ENCODE results near the gene RNF146.
"Not testable (repeated sequence)": the region's sequence is repeated elsewhere in the genome, so short reads cannot be mapped to it uniquely, and the experiment has no call there.

RNF146 gene

DNA sequence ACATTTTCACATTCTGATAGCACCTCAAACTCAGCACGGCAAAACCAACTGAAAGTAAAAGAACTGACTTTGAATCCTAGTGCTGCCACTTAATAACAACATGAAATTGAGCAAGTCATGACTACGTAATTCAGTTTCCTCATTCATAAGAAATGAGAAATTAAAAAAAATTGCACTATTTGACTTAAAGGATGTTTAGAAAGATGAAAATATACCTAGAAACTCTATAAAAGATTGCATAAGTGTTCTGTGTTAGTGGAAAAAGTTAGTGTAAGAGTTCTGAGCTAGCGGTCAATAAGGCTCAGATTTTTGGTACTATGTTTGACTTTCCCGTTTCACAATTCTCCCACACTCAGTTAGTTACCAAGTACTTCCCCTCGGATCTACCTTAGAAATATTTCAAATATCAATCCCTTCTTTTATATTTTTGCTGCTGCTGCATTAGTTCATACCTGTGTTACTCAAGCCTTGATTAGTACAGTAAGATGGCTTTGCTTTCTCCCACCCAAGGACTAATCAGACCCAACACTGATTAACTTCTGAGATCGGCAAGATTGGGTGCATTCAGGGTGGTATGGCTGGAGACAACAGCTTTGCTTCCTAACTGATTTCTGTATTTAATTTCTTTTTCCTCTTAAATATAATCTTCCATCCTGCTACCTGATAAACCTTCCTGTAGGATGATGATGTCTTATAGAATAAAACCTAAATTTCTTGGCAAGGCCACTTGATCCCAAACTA is 50.9 kb downstream of the RNF146 start:
- H3K79me2 ChIP-seq (ENCODE audit: low read length), result no peaks in the 10 kb centered on the region
- no peaks in the 10 kb centered on the region for H3K9me2 ChIP-seq (replicated peaks; ENCODE audit: insufficient read depth, low read length)
- H3K4me1 ChIP-seq (ENCODE audit: low read length), result no peaks in the 10 kb centered on the region
- H3K4me3 ChIP-seq (ENCODE audit: low read length), result no peak overlapping the region
- no peak overlapping the region for H2AFZ ChIP-seq (ENCODE audit: low read length)
- no peak overlapping the region for H3K27ac ChIP-seq (ENCODE audit: low read length)
- no peak for DNase-seq
- no peaks in the 10 kb centered on the region for H3K27me3 ChIP-seq (replicated peaks; ENCODE audit: insufficient read depth, low read length)
- no peaks in the 10 kb centered on the region for H4K20me1 ChIP-seq (ENCODE audit: insufficient read depth, low read length)
- H3F3A ChIP-seq (ENCODE audit: insufficient read depth, low read length), result no peaks in the 10 kb centered on the region
- H3K36me3 ChIP-seq (replicated peaks; ENCODE audit: insufficient read depth, low read length), result no peaks in the 10 kb centered on the region; the same call in none of the 2 replicates
- TF ChIP-seq, protein P1, sequence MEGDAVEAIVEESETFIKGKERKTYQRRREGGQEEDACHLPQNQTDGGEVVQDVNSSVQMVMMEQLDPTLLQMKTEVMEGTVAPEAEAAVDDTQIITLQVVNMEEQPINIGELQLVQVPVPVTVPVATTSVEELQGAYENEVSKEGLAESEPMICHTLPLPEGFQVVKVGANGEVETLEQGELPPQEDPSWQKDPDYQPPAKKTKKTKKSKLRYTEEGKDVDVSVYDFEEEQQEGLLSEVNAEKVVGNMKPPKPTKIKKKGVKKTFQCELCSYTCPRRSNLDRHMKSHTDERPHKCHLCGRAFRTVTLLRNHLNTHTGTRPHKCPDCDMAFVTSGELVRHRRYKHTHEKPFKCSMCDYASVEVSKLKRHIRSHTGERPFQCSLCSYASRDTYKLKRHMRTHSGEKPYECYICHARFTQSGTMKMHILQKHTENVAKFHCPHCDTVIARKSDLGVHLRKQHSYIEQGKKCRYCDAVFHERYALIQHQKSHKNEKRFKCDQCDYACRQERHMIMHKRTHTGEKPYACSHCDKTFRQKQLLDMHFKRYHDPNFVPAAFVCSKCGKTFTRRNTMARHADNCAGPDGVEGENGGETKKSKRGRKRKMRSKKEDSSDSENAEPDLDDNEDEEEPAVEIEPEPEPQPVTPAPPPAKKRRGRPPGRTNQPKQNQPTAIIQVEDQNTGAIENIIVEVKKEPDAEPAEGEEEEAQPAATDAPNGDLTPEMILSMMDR (IDR thresholded peaks at IDR 0.05; ENCODE audit: low read length), result no peak
- TF ChIP-seq EZH2phosphoT487 (IDR thresholded peaks at IDR 0.05; ENCODE audit: low read length) (no peak), EZH2 (optimal IDR thresholded peaks at IDR 0.05; ENCODE audit: low read depth, low read length) (no peak)
- no peaks in the 10 kb centered on the region for H3K9me3 ChIP-seq (replicated peaks; ENCODE audit: insufficient read depth, low read length)
- H3K4me2 ChIP-seq (ENCODE audit: low read depth, low read length), result no peak overlapping the region
- H3K9ac ChIP-seq (ENCODE audit: low read length), result no peak overlapping the region

DNA sequence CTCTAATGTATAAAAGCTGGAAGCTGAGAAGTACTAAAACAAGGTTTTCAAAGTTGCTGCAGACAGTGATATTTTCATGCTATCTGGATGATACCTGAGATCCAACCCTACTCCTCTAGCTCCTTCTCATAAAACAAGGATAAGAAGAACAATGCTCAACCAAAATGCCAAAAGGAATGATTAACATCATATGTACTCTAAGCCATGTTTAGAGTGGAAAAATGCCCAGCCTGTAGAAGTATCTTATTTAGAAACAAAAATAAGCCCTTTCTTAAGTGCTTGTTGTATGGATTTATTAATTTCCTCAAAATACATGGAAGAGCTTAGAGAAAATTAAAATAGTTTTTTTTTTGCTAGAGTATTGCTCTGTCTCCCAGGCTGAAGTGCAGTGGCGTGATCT is 53.0 kb downstream of the RNF146 start:
- Histone ChIP-seq H3K27me3 (replicated peaks; ENCODE audit: insufficient read depth, low read length) (no peaks in the 10 kb centered on the region), H3K9me3 (replicated peaks; ENCODE audit: insufficient read depth, low read length) (no peaks in the 10 kb centered on the region), H3K4me2 (ENCODE audit: low read depth, low read length) (no peak overlapping the region), H4K20me1 (ENCODE audit: insufficient read depth, low read length) (no peaks in the 10 kb centered on the region), H3K27ac (ENCODE audit: low read length) (no peak overlapping the region), H3K4me1 (ENCODE audit: low read length) (no peaks in the 10 kb centered on the region), H3K9ac (ENCODE audit: low read length) (no peak overlapping the region), H3K4me3 (ENCODE audit: low read length) (no peak overlapping the region), H3K79me2 (ENCODE audit: low read length) (no peaks in the 10 kb centered on the region), H3K9me2 (replicated peaks; ENCODE audit: insufficient read depth, low read length) (no peaks in the 10 kb centered on the region), H2AFZ (ENCODE audit: low read length) (no peak overlapping the region), H3F3A (ENCODE audit: insufficient read depth, low read length) (no peaks in the 10 kb centered on the region), H3K36me3 (replicated peaks; ENCODE audit: insufficient read depth, low read length) (no peaks in the 10 kb centered on the region; the same call in none of the 2 replicates)
- DNase-seq, result no peak
- TF ChIP-seq EZH2phosphoT487 (IDR thresholded peaks at IDR 0.05; ENCODE audit: low read length) (no peak), EZH2 (optimal IDR thresholded peaks at IDR 0.05; ENCODE audit: low read depth, low read length) (no peak)
- TF ChIP-seq, protein P1 (IDR thresholded peaks at IDR 0.05; ENCODE audit: low read length), result no peak

DNA sequence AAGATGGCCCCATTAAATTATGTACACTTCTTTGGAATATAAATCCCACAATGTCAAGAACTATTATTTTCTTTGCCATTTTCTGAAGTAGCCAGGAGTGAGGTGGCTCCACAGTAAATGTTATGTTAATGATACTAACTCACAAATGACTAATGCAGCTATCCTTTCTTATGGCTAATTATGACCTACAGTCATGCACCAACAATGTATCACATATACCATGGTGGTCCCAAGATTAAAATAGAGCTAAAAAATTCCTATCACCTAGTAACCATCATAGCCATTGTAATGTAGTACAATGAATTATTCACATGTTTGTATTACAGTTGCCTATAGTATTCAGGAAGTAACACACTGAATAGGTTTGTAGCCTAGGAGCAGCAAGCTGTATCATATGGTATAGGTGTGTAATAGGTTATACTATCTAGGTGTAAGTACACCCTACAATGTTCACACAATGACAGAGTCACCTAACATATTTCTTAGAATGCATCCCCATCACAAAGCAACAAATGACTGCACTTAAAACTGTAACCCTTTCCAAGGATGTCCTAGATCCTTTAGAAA is 61.5 kb downstream of the RNF146 start:
- Histone ChIP-seq H3F3A (ENCODE audit: insufficient read depth, low read length) (no peaks in the 10 kb centered on the region), H2AFZ (ENCODE audit: low read length) (no peak overlapping the region), H3K27me3 (replicated peaks; ENCODE audit: insufficient read depth, low read length) (no peaks in the 10 kb centered on the region), H3K4me2 (ENCODE audit: low read depth, low read length) (no peak overlapping the region), H3K27ac (ENCODE audit: low read length) (no peak overlapping the region), H3K36me3 (replicated peaks; ENCODE audit: insufficient read depth, low read length) (no peaks in the 10 kb centered on the region), H3K9ac (ENCODE audit: low read length) (no peak overlapping the region), H3K9me3 (replicated peaks; ENCODE audit: insufficient read depth, low read length) (no peaks in the 10 kb centered on the region), H3K4me3 (ENCODE audit: low read length) (no peak overlapping the region), H3K79me2 (ENCODE audit: low read length) (no peaks in the 10 kb centered on the region), H3K4me1 (ENCODE audit: low read length) (no peaks in the 10 kb centered on the region), H4K20me1 (ENCODE audit: insufficient read depth, low read length) (no peaks in the 10 kb centered on the region), H3K9me2 (replicated peaks; ENCODE audit: insufficient read depth, low read length) (no peaks in the 10 kb centered on the region)
- DNase-seq, result no peak
- TF ChIP-seq EZH2phosphoT487 (IDR thresholded peaks at IDR 0.05; ENCODE audit: low read length), result no peak

DNA sequence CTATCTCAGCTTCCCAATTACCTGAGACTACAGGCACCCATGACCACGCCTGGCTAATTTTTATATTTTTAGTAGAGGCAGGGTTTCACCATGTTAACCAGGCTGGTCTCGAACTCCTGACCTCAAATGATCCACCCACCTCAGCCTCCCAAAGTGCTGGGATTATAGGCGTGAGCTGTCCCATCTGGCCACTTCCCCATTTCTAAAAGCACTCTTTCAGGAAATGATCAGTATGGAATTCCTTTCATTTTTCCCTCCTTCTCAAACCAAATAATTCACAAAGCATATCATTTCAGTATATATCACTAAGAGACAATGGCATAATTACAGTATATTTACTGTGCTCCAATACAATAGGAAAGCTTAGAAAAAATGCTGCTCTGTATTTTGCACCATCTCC is 64.6 kb downstream of the RNF146 start:
- H3K9ac ChIP-seq (ENCODE audit: low read length); H3K4me3 ChIP-seq (ENCODE audit: low read length); H3K36me3 ChIP-seq (replicated peaks; ENCODE audit: insufficient read depth, low read length); H3K4me1 ChIP-seq (ENCODE audit: low read length); H2AFZ ChIP-seq (ENCODE audit: low read length); H3K27ac ChIP-seq (ENCODE audit: low read length); DNase-seq; H3F3A ChIP-seq (ENCODE audit: insufficient read depth, low read length); H4K20me1 ChIP-seq (ENCODE audit: insufficient read depth, low read length); H3K27me3 ChIP-seq (replicated peaks; ENCODE audit: insufficient read depth, low read length); H3K4me2 ChIP-seq (ENCODE audit: low read depth, low read length); H3K9me2 ChIP-seq (replicated peaks; ENCODE audit: insufficient read depth, low read length); H3K9me3 ChIP-seq (replicated peaks; ENCODE audit: insufficient read depth, low read length): not testable (repeated sequence)
- H3K79me2 ChIP-seq (ENCODE audit: low read length), result peaks cover 23% of the 10 kb centered on the region
